ENCODE measurements around the gene ABTB2. TPM values are rescaled to one million over a fixed set of nuclear protein-coding genes. Genes with fewer than 3 reads are reported as not detected.

ABTB2 gene
- total and polyA plus RNA-seq, 2 of the 8 experiments (the other 6 are each of a cell fraction or from before 2014, with no cell fraction given), result 7.7 to 10.2 TPM

DNA sequence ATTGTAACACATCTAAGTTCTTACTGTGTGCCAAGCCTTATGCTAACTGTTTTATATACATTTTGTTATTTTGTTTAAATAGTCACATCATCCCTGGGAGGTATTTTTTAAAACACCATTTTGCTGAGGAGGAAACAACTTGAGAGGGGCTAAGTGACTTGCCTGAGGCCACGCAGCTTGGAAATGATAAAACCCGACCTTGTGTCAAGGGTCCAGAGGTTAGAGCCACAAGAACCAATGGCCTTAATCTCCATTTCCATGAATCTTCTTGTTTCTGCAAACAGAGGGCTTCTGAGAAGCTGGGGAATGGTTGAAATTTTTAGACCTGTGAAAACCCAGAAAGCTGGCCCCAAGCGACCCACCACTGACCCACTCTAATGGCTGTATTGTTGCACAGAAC lies 16.7 kb downstream of the ABTB2 start (continued):
- TF ChIP-seq EGR1 (IDR thresholded peaks at IDR 0.05; ENCODE audit: borderline replicate concordance, low read depth, low read length), result no peak
- TF ChIP-seq TBP (IDR thresholded peaks at IDR 0.05; ENCODE audit: low read depth, low read length), result no peak
- no peak for TF ChIP-seq POU5F1 (IDR thresholded peaks at IDR 0.05; ENCODE audit: low read depth, low read length)
- TF ChIP-seq, protein P1, sequence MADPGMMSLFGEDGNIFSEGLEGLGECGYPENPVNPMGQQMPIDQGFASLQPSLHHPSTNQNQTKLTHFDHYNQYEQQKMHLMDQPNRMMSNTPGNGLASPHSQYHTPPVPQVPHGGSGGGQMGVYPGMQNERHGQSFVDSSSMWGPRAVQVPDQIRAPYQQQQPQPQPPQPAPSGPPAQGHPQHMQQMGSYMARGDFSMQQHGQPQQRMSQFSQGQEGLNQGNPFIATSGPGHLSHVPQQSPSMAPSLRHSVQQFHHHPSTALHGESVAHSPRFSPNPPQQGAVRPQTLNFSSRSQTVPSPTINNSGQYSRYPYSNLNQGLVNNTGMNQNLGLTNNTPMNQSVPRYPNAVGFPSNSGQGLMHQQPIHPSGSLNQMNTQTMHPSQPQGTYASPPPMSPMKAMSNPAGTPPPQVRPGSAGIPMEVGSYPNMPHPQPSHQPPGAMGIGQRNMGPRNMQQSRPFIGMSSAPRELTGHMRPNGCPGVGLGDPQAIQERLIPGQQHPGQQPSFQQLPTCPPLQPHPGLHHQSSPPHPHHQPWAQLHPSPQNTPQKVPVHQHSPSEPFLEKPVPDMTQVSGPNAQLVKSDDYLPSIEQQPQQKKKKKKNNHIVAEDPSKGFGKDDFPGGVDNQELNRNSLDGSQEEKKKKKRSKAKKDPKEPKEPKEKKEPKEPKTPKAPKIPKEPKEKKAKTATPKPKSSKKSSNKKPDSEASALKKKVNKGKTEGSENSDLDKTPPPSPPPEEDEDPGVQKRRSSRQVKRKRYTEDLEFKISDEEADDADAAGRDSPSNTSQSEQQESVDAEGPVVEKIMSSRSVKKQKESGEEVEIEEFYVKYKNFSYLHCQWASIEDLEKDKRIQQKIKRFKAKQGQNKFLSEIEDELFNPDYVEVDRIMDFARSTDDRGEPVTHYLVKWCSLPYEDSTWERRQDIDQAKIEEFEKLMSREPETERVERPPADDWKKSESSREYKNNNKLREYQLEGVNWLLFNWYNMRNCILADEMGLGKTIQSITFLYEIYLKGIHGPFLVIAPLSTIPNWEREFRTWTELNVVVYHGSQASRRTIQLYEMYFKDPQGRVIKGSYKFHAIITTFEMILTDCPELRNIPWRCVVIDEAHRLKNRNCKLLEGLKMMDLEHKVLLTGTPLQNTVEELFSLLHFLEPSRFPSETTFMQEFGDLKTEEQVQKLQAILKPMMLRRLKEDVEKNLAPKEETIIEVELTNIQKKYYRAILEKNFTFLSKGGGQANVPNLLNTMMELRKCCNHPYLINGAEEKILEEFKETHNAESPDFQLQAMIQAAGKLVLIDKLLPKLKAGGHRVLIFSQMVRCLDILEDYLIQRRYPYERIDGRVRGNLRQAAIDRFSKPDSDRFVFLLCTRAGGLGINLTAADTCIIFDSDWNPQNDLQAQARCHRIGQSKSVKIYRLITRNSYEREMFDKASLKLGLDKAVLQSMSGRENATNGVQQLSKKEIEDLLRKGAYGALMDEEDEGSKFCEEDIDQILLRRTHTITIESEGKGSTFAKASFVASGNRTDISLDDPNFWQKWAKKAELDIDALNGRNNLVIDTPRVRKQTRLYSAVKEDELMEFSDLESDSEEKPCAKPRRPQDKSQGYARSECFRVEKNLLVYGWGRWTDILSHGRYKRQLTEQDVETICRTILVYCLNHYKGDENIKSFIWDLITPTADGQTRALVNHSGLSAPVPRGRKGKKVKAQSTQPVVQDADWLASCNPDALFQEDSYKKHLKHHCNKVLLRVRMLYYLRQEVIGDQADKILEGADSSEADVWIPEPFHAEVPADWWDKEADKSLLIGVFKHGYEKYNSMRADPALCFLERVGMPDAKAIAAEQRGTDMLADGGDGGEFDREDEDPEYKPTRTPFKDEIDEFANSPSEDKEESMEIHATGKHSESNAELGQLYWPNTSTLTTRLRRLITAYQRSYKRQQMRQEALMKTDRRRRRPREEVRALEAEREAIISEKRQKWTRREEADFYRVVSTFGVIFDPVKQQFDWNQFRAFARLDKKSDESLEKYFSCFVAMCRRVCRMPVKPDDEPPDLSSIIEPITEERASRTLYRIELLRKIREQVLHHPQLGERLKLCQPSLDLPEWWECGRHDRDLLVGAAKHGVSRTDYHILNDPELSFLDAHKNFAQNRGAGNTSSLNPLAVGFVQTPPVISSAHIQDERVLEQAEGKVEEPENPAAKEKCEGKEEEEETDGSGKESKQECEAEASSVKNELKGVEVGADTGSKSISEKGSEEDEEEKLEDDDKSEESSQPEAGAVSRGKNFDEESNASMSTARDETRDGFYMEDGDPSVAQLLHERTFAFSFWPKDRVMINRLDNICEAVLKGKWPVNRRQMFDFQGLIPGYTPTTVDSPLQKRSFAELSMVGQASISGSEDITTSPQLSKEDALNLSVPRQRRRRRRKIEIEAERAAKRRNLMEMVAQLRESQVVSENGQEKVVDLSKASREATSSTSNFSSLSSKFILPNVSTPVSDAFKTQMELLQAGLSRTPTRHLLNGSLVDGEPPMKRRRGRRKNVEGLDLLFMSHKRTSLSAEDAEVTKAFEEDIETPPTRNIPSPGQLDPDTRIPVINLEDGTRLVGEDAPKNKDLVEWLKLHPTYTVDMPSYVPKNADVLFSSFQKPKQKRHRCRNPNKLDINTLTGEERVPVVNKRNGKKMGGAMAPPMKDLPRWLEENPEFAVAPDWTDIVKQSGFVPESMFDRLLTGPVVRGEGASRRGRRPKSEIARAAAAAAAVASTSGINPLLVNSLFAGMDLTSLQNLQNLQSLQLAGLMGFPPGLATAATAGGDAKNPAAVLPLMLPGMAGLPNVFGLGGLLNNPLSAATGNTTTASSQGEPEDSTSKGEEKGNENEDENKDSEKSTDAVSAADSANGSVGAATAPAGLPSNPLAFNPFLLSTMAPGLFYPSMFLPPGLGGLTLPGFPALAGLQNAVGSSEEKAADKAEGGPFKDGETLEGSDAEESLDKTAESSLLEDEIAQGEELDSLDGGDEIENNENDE (IDR thresholded peaks at IDR 0.05; ENCODE audit: insufficient replicate concordance, low read length), result no peak
- no peak for TF ChIP-seq CBX8 (IDR thresholded peaks at IDR 0.05; ENCODE audit: borderline replicate concordance, low read depth, low read length)
- TF ChIP-seq, protein P2, sequence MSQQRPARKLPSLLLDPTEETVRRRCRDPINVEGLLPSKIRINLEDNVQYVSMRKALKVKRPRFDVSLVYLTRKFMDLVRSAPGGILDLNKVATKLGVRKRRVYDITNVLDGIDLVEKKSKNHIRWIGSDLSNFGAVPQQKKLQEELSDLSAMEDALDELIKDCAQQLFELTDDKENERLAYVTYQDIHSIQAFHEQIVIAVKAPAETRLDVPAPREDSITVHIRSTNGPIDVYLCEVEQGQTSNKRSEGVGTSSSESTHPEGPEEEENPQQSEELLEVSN (IDR thresholded peaks at IDR 0.05), result no peak
